Activated CD4-positive, alpha-beta T cell treated with anti-CD3 and anti-CD28 coated beads, Interleukin-2, amount 50 U/mL, for 24 hours (primary cell): ENCODE measurements around the gene CCDC63.

Experiments
- DNase-seq, 2 donors: peaks; one replicate each; pipeline ENCODE4 v3.0.0-alpha.2; 2020; ENCODE audit warnings: low read depth in 1 of 2, low spot score in 1 of 2

The CCDC63 gene

GRCh38 chr12:110921262-110921661, 74.5 kb downstream of the CCDC63 start:
- DNase-seq, result no peak

GRCh38 chr12:110922652-110923051, 75.9 kb downstream of the CCDC63 start:
- no peak for DNase-seq

GRCh38 chr12:110923192-110923591, 76.4 kb downstream of the CCDC63 start:
- no peak for DNase-seq

- no peak for DNase-seq
Measured at GRCh38 chr12:110923692-110924334, 77.0 kb downstream of the CCDC63 start.

GRCh38 chr12:110927546-110927945, 80.8 kb downstream of the CCDC63 start:
- DNase-seq, result no peak

- no peak for DNase-seq
Measured at GRCh38 chr12:110928700-110929099, 81.9 kb downstream of the CCDC63 start.

- no peak for DNase-seq
Measured at GRCh38 chr12:110929818-110930217, 83.0 kb downstream of the CCDC63 start.

DNA sequence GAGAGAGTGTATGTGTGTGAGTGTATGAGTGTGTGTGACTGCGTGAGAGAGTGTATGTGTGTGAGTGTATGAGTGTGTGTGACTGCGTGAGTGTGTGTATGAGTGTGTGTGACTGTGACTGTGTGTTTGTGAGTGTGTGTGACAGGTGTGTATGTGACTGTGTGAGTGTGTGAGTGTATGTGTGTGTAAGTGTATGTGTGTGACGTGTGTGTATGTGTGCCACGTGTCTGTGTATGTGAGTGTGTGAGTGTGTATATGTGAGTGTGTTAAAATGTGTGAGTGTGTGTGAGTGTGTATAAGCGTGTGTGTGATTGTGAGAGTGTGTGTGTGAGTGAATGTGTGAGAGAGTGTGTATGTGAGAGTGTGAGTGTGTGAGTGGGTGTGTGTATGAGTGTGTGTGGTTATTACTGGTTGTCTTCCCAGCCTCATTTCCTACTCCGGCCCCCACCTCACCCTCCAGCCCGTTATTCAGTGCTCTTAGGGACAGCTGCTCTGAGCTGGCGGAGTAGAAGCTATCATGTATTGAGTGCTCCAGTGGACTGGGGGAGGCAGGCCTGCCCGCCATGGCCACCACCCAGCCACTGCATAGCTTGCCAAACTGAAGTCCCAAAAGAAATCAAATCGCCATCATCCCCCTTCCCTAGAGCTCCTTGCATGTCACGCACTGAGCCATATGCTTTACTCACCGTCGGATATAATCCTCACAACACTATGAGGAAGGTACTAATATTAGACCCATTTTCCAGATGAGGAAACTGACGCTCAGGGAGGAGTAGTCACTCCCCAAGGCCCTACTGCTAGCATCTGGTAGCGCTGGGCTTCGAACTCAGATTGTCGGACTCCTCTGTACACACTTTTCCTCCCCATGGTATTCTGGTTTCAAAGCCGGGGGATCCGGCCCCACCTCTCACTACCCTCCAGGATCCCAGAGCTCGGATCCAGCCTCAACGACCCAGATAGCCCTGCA, 83.8 kb downstream of the CCDC63 start:
- DNase-seq, result no peak

- no peak for DNase-seq
Measured at GRCh38 chr12:110931315-110931728, 84.5 kb downstream of the CCDC63 start.

DNA sequence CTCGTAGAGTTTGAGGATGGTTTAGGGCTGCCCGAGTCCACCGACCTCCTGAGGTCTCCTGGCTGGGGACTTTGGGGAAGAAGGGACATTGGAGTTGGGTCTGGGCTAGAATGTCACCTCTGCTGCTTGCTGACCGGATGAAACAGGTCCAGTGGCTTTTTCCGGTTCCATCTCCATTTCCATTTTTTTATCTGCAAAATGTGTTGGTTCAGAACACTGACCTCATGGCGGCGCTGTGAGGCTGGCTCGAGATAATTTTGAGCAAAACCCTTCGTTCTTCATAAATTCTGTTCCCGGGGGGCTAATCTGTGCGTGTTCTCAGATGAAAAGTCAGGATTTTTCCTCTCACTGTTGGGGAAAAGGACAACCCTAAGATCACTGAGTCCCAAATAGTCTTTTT, 85.3 kb downstream of the CCDC63 start:
- no peak for DNase-seq

DNA sequence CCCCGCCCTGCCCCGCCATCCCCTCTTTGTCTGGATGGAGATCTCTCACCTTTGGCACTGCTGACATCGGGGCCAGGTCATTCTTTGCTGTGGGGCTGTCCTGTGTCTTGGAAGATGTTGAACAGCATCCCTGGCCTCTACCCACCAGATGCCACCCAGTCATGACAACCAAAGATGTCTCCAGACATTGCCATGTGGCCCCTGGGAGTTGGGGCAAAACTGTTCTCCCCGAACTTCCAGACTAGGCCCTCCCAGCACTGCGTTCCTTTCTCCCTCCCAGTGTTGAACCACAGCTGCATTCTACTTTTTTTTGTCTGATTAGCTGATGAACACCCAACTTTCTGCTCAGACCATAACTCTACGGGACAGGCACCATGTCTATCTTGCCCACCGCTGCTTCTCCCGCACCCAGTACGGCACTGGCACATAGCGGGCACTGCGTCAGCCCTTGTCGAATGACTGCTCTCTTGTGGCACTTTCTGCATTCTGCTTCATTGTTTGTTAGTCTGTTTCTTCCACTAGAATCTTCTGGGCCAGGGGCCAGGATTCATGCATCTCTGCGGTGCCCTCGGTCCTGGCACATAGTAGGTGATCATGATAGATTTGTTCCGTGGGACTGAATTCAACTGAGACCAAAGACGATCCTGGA, 86.7 kb downstream of the CCDC63 start:
- no peak for DNase-seq

- no peak for DNase-seq
Measured at GRCh38 chr12:110934093-110934852, 87.5 kb downstream of the CCDC63 start.

GRCh38 chr12:110935588-110935987, 88.8 kb downstream of the CCDC63 start:
- no peak for DNase-seq

DNA sequence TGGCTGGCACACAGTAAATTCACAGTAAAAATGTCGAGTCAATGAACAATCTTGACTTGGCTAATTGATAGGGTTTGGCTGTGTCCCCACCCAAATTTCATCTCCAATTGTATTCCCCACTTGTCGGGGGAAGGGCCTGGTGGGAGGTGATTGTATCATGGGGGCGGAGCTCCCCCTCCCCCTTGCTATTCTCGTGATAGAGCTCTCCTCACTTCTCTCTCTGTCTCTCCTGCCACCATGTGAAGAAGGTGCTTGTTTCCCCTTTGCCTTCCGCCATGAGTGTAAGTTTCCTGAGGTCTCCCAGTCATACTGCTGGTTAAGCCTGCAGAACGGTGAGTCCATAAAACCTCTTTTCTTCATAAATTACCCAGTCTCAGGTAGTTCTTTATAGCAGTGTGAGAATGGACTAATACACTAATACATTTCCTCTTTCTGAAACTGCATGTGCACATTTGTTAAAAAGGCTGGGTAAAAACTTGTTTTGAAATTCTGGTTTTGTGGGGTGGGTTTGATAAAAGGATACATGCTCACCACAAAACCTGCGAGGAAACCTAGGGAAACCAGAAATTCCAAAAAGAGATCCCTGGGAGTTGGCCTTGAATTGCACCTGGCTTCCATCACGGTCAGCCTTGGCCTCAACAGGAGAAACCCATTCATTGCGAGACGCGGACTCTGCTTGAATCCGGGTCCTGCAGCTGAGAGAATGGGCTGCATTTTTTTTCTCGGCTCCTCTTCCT, 89.7 kb downstream of the CCDC63 start:
- DNase-seq, result no peak

DNA sequence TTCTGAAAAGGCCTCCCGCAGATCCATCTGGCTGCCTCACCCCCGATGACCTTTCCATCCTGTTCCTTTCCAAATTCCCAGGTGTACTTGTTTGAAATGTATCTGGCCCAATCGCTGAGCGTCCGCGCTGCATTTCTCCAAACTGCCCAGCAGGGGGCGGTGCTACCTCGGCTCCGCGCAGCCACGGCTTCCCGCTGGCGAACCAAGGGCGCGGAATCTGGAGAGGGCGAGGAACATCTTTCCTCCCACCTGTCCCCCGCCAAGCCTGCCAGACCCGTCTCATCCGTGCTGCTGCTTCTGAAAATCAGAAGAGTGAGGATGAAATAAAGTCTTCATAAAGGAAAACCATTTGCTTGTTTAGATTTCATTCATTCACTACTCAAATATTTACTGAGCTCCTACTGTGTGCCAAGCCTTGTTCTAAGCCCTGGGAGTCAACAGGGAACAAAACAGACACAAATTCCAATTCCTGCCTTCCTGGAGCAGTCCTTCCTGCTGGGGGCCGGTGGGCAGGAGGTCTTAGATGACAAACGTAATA, 90.4 kb downstream of the CCDC63 start:
- peak; percentile 27 to 54 for DNase-seq

- DNase-seq, result no peak
Measured at GRCh38 chr12:110940296-110940695, 93.5 kb downstream of the CCDC63 start.

DNA sequence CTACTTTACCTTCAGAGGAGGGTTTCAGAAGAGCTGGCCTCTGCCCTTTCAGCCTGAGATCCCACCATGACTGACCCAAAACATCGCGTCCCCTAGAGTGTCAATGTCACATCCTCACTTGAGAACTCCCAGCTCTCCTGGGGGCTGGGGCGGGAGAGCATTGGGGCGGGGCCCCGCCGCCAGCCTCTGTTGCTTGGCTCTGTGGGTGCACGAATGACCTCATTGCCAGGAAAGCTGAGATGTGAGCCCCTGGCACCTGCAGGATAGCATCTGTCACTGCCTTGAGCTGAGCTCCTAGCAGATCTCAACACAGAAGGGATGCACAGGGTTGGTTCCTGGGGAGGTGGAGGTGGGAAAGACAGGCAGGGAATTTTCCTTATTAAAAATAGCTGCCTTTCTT, 94.1 kb downstream of the CCDC63 start:
- no peak for DNase-seq

DNA sequence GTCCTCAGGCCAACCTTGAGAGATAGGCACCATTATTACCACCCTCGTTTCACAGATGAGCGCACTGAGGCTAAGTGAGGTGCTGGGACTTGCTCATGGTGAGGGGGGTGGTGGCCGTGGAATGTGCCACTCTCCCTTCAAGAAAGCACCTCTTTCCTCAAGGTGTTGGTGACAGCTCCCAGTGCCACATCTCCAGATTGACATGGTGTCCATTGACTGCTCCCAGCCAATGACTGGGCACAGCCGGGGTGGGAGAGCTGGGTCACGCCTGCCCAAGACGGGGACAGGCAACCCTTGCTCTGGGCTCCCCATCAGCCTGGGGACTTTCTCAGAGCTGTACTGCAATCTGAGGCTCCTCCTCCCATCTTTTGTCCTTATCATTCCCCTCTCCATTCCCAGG, 94.6 kb downstream of the CCDC63 start:
- DNase-seq, result no peak

DNA sequence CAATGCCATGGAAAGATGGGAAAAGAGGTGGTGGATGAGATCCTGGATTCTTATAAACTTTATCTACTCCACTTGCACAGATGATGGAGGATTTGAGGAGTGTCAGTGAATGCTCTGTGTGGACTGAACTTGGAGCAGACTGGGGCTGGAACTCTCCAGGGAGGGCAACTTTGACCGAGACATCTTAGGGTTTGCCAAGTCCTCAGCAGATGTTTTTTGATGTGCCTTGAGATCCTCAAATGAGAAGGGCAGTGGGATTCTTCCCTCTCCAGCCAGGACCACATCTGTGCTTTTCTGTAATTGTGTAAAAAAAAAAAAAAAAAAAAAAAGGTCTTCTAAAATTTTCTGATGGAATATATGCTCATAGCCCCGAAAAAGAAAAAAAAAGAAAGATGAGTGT, 96.6 kb downstream of the CCDC63 start:
- DNase-seq, result no peak

DNA sequence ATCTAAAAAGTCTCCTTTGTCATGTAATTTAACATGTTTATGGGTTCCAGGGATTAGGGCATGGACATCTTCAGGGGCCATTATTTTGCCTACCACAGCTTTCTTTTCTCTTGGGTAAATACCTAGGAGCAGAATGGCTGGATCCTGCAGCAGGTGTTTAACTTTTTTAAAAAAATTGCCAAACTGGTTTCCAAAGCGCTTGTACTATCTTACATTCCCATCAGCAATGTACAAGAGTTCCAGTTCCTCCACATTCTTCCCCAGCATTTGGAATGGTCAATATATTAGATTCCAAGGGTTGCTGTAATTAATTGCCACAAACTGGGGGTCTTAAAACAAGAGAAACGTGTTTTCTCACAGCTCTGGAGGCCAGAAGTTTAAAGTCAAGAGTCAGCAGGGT, 101.3 kb downstream of the CCDC63 start:
- no peak for DNase-seq
